GM19193 (cell line): Measurements from ENCODE around the gene FXYD2.

Experiments used
- POLR2A ChIP-seq: IDR thresholded peaks from 4 replicates; pipeline ENCODE4 v1.6.1; 2011; ENCODE audit not compliant: insufficient read depth, insufficient read length; ENCODE audit errors: extremely low read depth

FXYD2 gene

DNA sequence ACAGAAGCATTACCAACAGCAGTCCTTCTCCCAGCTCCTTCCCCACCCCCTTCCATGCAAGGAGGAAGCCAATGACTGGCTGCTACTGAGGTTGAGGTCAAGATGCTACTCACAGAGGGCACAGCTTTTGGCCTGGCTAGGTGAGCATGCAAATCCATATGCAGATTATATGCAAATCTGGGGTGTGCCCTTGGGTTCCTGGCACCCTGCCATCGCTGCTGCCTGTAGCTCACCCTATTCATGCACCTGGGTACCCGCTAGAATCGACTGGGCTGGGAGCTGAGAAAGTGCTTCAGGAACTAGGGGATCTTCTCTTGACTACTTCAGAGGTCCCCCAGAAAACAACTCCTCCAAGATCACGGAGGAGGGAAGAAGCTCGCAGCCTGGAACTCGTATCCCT is 31.6 kb downstream of the FXYD2 start:
- no peak for TF ChIP-seq POLR2A

DNA sequence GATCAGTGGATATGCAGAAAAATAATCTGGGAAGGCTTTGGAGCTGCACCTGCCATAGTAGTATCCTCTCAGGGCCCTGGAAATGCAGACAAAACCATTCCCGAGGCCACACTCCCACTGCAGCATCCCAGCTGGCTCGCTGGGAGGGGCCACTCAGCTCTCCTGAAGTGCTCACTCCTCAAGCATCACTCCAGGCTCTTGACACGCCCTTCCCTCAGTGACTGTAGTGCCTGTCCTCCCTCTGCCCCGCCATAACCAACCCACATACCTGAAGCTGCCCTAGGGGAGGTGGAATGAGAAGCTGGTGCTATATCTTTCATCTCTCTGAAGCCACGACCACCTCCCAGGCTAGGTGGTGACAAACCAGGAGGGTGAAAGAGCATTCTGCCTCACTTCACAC is 32.3 kb downstream of the FXYD2 start:
- TF ChIP-seq POLR2A: no peak

DNA sequence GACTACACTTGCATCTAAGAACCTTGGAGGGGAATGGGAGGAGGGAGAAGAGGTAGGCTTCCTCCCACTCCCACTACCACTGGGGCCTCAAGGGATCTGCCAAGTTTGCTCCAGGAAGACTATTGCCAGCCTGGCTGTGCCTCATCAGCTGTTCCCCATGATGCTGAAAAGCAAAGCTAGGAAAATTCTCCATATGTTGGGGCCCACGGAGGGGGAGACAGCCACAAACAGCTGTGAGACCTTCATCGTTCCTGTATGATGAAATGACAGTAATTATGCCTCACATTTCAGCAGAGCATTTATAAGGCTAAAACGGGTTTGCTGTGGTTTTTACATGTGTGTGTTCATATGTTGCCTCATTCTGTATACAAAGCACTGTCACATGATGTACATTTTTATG is 34.3 kb downstream of the FXYD2 start:
- no peak for TF ChIP-seq POLR2A

DNA sequence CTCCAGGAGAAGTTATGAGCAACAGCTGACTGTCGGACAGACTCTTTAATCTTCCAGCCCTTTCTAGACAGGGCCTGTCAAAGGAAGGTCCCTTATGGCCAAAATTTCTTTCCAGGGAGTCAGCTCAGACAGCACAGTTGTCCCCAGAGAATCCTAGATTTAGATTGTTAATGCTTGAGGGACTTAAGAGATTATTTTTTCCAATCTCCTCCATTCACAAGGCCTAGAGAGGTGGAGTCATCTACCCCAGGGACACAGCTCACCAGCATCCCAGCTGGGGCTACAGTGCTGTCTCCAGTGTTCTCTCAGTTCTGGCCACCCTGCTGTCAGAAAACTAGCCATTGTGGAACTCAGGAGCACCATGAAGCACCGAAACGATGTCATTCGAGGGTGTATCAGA is 35.3 kb downstream of the FXYD2 start:
- TF ChIP-seq POLR2A: no peak

DNA sequence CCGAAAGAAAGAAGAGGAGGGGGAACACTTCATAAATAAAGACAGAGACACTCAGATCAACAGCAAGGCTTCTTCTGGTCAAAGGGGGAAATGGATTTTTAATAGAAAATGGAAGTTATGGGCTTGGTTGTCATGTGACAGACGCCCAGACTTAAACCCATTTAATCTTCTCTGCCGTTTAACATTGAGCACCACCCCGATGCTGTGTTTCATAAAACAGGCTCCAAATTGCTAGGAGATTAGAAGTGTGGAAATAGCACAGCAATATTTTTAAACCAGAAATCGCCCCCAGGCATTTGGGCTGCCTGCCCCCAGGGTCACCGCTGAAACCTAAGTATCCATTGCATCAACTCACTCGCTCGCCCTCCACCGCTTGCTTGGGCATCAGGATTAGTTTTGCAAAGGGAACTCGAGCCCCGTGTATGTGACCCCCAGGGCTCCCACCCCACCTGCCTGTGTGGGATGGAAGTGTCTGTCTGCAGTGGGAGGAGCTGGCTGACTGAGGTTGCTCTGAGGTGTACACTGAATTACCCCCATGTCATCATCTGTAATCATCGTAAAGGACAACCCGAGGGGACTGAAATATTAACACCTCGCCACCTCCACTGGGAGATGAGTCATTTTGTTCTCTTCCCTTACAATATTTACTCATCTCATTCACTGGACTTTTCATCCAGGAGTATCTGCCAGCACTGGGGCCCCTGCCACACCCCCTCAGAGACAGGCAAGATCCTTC is 38.2 kb downstream of the FXYD2 start:
- no peak for TF ChIP-seq POLR2A

DNA sequence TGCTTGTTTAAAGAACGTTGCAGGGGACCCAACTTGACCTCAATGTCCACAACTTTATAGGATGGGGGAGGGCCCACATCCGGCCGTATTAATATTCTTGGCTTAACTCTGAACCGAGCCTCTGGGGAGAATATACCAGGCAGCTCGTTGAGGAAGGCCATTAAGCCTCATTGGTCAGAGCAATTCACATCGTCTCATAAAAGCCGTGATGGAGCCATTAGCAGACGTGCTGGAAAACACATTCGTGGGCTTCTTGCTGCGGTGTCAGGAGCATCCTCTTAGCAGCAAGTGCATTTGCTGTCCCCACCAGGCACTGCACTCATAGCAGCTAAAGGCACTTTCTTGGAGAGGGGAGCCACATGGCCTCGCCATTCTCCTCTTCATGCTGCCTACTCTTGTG is 42.4 kb downstream of the FXYD2 start:
- TF ChIP-seq POLR2A: no peak

DNA sequence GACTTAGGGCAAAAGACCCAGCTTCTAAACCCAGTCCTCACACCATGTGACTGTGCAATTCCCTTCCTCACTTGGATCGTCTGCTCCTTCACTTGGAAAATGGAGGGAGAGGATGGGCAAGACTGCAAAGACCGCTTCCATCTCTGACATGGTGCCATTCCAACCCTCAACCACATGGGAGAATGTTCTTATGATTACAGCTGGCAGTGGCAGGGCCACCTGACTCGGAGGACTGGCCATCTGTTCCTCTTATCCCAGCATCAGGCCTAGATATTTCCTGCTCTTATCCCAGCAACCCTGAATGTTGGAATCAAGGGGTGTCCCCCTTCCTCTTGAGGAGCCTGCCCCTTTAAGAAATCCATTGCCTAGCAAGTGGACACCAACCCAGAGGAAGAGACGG is 42.9 kb downstream of the FXYD2 start:
- no peak for TF ChIP-seq POLR2A

DNA sequence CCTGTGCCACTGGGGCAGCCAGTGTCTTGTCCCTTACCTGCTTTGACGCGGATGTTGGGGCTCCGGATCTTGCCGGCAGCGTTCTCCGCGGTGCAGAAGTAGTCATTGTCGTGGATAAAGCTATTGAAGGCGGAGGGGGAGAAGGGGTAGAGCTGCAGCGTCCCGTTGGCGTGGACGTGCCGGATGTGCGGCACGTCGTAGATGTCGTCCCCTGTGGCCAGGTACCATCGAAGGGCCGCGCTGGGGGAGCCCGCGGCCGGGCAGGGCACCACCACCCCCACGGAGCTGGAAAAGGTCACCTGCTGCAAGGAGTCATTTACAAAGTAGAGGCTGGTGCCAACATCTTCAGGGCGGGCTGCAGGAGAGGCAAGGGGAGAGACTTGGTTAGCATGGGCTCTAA is 44.1 kb downstream of the FXYD2 start:
- TF ChIP-seq POLR2A: no peak

DNA sequence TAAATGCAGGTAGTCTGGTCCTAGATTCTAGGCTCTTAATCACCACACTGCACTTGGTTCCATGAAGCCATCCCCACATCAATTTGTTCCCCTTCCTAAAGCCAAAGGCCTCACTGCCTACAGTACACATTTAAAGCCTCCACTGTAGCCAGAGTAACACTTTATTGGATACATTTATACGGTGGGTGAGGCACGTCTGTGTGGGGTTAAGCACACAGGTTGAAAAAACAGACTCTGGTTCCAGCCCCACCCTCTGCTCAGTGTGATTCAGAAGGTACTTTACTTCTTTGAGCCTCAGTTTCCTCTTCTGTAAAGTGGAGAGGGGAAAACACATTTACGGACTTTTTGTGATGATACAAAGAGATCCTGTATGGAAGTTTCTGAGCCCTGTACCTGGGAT is 50.0 kb downstream of the FXYD2 start:
- no peak for TF ChIP-seq POLR2A

DNA sequence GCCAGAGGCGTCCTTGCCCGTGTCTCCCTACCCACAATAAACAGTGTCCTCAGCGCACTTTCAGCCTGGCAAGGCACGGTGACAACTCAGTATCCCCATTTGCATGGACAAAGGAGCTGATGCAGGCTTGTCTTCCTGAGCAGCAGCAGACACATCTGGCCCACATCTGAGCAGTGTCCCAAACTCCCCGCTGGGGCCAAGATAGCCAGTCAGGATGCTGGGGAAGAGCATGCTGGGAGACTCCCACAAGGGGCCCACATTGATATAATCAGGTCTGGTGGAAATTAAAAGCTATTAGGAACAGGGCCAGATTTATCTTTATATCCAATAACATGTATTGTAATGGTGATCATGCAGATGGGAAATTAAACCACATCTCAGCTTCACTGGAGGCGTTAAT is 52.2 kb downstream of the FXYD2 start:
- TF ChIP-seq POLR2A: no peak

DNA sequence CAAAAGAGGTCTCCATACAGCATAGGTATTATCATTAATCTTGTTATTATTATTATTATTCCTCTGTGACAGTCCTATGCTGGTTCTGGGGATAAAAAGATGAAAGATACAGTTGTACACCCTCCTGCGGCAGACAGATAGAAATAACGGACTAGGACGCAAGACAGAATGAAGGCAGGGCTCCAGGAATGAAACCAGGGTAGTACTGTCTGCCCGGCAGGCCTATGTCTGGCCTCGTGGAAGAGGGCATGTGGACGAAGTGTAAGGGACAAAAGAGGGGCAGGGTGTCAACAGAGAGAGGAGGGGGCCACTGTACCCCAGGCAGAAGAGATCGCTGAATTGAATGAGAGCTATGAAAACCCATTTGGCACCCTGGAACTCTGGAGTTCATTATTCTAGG is 52.7 kb downstream of the FXYD2 start:
- no peak for TF ChIP-seq POLR2A

DNA sequence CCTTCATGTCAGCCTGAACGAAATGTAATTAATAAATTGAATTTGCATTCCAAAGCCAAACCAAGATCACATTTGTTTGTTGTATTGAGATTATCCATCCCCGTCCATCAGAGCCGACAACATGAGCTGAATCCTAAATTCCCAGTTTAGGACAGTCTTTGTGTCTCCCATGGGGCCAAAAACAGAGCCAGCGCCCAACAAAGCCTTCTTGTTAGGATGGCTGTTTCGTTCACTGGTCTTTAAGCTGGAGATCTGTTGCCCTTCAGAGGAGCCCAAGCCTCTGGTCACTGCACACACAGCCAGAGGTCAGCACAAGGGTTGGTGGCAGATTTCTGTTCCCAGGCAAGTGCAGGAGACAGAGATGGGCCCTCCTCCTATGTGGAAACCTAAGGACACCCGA is 53.3 kb downstream of the FXYD2 start:
- TF ChIP-seq POLR2A: no peak

DNA sequence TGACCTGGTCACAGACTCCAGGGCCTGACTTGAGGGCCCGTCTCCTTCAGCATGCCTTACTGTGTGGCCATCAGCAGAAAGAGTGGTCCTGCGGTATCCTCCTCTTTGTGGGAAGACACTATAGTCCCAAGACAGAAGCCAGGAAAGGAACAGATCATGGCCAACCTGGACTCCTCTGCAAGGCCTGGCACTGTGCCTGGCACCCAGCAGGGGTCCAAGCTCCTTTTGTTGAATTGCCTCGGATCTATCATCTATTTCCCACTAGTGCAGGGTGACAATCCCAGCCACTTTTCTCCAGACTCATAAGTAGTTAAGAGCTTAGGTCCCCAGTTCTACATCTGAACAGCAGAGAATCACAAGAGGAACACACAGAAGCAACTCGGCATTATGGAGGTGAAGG is 54.5 kb downstream of the FXYD2 start:
- no peak for TF ChIP-seq POLR2A
